Measurements from ENCODE around the gene TFIP11.

Gene TFIP11

DNA sequence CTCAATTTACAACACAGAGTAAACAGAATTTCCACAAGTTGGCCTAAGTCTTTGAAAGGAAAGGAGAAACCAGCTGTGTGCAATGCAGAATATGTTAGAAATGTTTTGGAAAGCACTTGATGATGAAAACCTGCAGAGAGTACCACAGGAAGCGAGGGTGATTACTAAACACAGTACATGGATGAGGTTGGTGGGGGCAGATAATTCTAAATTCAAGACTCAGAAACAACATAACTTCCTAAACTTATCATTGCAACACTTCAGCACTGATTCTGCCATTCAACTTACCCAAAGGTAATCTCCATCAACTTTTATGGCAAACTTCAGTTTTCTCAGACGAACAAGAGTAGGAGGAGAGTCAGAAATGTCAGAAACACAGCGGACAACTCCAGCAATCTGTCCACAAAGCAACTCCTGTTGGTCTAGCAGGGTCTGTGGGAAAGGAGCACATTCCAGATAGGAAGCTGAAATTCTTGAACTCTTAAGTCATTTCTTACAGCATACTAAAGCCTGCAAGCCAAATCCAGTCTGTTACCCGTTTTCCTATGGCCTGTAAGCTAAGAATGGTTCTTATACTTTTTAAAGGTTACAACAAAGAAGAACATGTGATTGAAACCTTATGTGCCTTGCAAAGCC lies 35.5 kb downstream of the TFIP11 start:
- DNase-seq: no peak

DNA sequence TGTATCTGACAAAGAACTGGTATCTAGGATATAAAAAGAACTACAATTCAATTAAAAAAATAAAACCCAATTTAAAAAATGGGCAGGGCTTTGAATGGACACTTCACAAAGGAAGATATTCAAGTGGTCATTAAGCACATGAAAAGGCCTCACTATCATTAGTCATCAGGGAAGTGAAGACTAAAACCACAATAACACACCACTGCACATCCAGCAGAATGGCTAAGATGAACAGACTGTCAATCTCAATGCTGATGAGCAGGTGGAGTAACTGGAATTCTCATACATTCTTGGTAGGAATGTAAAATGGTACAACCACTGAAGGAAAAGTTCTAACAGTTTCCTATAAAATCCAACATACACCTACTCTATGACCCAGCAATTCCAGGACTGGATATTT lies 37.6 kb downstream of the TFIP11 start:
- no peak for DNase-seq

GRCh38 chr22:26471522-26471921 lies 40.8 kb downstream of the TFIP11 start:
- no peak for DNase-seq

DNA sequence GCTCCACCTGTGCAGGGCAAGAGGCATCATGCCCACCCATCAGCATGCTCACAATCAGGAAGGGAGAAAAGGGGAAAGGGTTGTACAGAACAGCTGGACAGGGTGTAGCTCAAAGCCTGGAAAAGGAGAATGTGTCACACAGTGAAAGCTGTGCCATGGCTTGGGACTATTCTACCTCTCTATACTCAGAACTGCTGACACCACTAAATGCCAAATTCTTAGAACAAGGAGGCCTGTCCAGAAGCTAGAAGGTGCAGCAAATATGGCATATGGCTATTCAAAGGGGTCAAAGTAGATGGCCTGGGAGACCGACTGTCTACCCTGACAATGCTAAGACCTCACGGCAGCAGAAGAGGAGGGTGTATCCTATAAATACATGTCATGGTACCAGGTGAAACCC lies 41.5 kb downstream of the TFIP11 start:
- no peak for DNase-seq

DNA sequence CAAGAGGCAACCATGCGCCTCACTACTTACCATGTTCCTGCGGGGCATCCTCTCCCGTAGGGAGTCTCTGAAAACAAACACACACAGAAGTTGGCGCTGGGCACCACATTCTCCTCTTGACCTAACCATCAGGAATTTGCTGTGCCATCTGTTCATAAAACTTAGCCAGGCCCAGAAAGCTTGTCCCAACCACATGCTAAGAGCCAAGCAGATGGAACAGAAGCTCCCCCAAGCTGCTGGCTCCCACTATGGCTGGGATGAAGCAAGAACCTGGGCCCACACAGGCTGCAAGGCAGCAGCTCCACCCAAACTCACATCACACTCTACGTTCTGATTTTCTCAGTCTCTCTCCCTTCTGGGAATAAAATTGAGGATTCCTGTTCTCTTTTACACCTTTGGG lies 46.1 kb downstream of the TFIP11 start:
- DNase-seq: no peak

DNA sequence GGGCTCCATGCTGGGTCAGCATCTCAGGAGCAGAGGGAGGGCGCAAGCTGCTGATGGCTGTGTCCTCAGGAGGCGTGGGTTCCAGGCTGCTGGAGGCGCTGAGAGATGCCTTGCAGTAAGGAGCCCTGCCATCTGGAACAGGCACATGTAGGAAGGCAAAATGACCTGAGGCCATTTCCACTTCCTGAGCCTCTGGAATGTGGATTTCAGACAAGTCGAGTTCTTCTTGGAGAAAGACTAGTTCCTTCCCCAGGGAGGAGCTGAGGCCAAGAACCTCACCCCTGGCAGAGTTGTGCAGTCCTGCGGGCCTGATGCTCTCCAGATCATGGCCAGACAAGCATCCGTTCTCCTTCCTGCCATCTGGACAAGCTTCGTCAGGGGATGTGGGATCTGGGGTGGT lies 48.0 kb downstream of the TFIP11 start:
- DNase-seq: no peak

GRCh38 chr22:26463688-26464087 lies 48.6 kb downstream of the TFIP11 start:
- no peak for DNase-seq

GRCh38 chr22:26463101-26463661 lies 49.1 kb downstream of the TFIP11 start:
- no peak for DNase-seq

DNA sequence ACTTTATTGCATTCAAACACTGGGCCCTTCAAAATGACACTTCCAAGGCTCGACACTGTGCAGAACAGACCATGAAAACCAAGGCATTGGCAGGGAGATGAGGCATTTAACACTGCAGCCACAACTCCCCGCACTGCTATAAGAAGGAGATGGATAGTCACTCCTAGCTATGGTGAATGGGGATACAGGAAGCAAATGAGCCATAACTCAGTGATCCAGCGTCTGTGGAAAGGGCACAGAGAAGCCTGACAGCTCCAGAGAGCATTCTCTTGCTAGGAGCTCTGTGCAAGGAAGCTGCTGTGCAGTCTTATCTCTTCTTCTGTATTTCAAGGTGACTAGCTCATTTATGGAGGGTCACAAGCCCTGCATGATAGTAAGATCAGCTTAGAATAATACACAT lies 49.6 kb downstream of the TFIP11 start:
- no peak for DNase-seq

DNA sequence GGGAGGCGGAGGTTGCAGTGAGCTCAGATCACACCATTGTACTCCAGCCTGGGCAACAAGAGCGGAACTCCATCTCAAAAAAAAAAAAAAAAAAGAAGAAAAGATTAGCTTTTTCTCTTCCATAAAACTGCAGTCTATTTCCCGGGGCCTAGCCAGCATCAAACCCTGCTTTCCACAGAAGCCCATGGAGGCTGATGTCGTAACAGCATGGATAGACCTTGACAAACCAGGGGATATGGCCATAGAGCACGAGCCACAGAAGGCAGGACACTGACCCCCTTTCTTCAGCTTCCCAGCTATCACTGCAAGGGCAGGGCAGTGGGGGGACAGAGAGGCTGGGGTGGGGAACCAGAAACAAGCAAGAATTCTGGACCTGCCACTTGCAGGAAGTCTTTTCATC lies 50.2 kb downstream of the TFIP11 start:
- DNase-seq: no peak

DNA sequence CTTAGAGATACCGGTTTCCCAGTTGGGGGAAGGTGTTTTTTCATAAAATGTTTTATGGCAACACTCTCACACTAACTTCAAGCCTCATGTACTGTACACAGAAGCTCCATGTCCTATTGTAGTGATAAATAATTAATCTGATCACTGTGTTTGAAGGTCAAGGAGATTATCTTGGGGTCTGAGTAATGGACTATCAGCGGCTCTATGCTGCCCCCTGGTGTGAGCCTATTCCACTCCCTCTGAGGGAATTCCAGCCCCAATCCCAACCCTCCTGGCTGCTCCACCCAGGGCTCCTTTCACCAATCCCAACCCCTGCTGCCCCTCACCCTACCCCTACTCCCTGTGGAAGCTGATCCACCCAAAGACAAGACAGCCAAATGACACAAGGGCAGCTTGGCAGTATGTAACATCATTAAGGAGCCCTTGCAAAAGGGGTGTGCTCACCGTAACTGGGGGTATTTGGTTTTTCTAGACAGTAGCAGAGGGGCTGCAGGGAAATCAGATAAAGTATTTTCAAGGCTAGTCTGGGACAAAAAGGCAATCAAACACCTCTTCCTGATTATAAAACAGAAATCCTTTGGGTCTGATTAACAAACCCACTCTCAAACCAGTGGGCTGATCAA lies 51.0 kb downstream of the TFIP11 start:
- peak; percentile 60 for DNase-seq

DNA sequence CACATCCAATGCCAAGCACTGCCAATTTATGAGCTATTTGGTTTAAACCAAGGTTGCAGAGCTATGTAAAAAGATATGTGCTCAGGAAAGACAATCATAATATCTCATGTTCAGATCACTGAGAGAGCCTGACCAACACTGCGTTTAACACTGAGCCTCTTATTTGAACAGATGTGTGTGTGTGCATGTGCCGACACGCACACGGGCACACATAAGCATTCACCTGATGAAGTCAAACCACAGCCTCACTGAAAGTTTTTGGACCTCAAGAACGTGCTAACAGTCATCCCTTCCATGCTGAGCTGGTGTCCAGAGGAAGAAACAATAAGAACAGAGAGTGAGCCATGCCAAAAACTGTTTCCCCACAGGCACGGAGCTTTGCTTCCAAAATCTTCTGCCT lies 52.1 kb downstream of the TFIP11 start:
- no peak for DNase-seq

DNA sequence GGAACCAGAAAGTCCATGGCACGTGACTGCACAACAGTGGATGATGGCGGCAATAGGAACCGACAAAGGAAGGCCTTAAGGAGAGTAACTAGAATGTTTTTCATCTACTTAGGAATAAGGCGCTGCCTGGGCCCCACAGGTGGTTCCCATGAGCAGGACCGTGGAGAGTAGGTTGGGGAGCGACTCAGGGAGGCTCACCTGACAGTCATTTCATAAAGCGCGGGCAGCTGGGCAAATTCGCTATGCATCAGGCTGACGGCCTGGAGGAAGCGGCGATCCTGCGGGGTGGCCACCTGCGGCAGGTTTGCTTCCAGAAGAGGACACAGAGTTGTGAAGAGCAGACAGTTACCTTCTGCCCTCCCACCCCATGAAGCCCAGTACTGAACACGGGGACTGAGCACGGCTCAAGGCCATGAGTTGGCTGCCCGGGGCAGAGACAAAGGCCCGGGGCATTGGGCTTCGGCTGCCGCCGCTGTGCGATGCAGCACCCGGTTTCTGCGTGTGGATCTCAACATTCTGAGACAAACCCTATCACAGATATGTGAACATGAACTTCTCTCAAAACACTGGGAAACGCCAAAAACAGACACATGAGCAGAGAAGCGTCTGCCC lies 54.5 kb downstream of the TFIP11 start:
- no peak for DNase-seq

GRCh38 chr22:26453812-26454500 lies 58.3 kb downstream of the TFIP11 start:
- no peak for DNase-seq

- DNase-seq: no peak
Observed at GRCh38 chr22:26453216-26453615, 59.1 kb downstream of the TFIP11 start.

GRCh38 chr22:26452236-26453016 lies 59.8 kb downstream of the TFIP11 start:
- no peak for DNase-seq

GRCh38 chr22:26450453-26451185 lies 61.7 kb downstream of the TFIP11 start:
- no peak for DNase-seq

DNA sequence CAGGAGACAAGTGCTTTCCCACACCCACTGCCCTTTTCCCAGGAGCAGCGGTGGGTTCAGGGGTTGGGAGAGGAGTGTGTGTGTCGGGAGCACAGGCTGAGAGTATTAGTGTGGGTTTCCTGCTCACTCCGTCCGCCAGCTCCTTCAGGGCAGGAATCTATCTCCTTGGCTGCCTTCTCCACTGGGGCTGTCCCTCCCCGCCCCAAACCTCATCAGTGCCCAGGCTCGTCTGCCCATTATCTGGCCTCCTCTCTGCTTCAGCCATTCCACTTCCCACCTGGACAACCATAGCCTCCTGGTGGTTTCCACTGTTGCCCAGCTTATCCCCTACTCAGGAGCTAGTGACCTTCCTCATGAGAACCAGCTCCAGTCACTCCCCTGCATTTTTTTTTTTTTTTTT lies 63.3 kb downstream of the TFIP11 start:
- DNase-seq: no peak

- DNase-seq: no peak
Observed at GRCh38 chr22:26448334-26448733, 63.9 kb downstream of the TFIP11 start.

DNA sequence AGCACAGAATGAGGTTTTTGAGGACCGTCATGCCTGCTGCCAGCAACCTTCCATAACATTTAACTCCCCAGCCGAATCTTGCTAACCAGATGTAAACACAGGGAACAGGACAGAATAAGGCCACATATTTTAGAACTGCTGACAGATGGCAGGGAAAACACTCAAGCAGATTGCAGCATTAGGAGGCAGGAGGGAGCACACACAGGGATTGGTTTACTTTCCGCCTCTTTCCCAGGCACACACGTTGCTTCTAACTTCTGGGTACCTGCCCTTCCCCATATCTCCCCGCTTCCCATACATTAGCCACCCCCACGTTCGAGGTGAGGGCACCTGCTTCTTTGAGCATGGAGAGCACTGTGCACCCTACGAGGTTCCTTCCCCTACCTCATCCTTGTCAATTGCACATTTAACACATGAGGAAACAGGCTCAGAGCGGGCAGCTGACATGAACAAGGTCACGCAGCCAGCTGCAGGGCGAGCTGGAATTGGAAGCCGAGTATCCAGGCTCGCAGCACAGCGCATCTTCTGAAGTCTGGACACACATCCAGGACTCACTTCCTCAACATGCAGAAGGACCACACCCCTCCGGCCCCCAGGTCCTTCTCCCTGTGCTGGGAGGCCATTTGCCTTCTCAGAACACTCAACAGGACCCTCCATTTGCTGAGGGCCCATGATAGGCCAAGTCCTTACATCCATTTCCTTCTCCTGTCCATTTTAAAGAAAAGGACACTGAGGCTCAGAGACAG lies 64.5 kb downstream of the TFIP11 start:
- no peak for DNase-seq

DNA sequence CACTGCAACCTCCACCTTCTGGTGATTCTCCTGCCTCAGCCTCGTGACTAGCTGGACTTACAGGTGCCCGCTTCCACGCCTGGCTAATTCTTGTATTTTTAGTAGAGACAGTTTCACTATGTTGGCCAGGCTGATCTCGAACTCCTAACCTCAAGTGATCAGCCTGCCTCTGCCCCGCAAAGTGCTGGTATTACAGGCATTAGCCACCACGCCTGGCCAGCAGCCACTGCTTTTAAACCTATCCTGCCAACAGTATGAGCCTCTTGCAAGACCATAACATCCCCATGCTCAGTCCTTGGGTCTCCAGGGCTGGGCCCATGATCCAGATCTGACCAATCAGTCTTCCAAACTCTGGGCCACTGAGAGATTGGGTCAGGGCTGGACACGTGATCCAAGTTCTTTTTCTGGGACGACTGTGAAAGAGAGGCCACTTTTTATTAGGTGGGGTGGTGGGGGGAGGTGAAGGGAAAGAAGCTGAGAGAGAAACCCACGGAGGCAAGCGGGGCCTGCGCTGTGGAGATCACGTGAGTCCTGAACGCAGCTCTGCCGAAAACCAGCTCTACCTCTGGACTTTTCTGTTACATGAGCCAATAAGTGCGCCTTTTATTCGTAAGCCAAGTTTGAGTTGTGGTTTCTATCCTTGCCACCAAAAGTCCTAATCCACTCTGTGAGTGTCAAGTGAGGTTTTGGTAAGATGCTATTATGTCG lies 65.3 kb downstream of the TFIP11 start:
- DNase-seq: no peak
